ENCODE measurements around the gene ZRANB3. TPM values are rescaled to one million over a fixed set of nuclear protein-coding genes. Genes with fewer than 3 reads are reported as not detected.
"Not testable (repeated sequence)": the region's sequence is repeated elsewhere in the genome, so short reads cannot be mapped to it uniquely, and the experiment has no call there.

ZRANB3 gene
- total and polyA plus RNA-seq, 2 of the 13 experiments (the other 11 are each of a cell fraction or from before 2014, with no cell fraction given) = 5.8 to 25.2 TPM

DNA sequence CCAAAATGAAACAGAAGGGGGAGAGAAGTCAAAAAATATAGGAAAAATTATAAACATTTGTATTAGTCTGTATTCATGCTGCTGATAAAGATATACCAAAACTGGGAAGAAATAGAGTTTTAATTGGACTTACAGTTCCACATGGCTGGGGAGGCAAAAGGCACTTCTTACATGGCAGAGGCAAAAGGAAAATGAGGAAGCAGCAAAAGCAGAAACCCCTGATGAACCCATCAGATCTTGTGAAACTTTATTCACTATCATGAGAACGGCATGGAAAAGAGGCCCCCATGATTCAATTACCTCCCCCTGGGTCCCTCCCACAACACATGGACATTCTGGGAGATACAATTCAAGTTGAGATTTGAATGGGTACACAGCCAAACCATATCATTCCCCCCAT is 79.1 kb downstream of the ZRANB3 start (continued):
- TF ChIP-seq ZNF292 (CRISPR knock-in tag; IDR thresholded peaks at IDR 0.05; ENCODE audit: borderline replicate concordance, low read depth) = no peak
- no peak for TF ChIP-seq RFX3 (CRISPR knock-in tag; IDR thresholded peaks at IDR 0.05)
- TF ChIP-seq KMT2A (CRISPR knock-in tag; IDR thresholded peaks at IDR 0.05) = no peak
- TF ChIP-seq MYC (CRISPR knock-in tag; IDR thresholded peaks at IDR 0.05; ENCODE audit: borderline replicate concordance) = no peak
- TF ChIP-seq ZNF451 (CRISPR knock-in tag; IDR thresholded peaks at IDR 0.05) = no peak
- TF ChIP-seq ZNF34 (CRISPR knock-in tag; IDR thresholded peaks at IDR 0.05; ENCODE audit: borderline replicate concordance) = no peak
- TF ChIP-seq, protein P1, sequence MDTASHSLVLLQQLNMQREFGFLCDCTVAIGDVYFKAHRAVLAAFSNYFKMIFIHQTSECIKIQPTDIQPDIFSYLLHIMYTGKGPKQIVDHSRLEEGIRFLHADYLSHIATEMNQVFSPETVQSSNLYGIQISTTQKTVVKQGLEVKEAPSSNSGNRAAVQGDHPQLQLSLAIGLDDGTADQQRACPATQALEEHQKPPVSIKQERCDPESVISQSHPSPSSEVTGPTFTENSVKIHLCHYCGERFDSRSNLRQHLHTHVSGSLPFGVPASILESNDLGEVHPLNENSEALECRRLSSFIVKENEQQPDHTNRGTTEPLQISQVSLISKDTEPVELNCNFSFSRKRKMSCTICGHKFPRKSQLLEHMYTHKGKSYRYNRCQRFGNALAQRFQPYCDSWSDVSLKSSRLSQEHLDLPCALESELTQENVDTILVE (CRISPR knock-in tag; IDR thresholded peaks at IDR 0.05) = no peak
- TF ChIP-seq, protein P2, sequence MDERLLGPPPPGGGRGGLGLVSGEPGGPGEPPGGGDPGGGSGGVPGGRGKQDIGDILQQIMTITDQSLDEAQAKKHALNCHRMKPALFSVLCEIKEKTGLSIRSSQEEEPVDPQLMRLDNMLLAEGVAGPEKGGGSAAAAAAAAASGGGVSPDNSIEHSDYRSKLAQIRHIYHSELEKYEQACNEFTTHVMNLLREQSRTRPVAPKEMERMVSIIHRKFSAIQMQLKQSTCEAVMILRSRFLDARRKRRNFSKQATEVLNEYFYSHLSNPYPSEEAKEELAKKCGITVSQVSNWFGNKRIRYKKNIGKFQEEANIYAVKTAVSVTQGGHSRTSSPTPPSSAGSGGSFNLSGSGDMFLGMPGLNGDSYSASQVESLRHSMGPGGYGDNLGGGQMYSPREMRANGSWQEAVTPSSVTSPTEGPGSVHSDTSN (CRISPR knock-in tag; IDR thresholded peaks at IDR 0.05) = no peak
- TF ChIP-seq ZNF652 (CRISPR knock-in tag; IDR thresholded peaks at IDR 0.05; ENCODE audit: borderline replicate concordance, low read depth) = no peak

DNA sequence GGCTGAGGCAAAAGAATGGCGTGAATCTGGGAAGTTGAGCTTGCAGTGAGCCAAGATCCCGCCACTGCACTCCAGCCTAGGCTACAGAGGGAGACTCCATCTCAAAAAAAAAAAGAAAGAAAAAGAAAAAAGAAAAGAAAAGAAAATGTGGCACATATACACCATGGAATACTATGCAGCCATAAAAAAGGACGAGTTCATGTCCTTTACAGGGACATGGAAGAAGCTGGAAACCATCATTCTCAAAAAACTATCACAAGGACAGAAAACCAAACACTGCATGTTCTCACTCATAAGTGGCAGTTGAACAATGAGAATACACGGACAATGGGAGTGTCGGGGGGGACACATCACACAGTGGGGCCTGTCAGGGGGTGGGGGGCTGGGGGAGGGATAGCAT is 88.0 kb downstream of the ZRANB3 start:
- BruUV-seq (replicated peaks); POLR2A ChIA-PET; FAIRE-seq; H3K27ac ChIP-seq (ENCODE audit: extremely low read length, insufficient read depth, low read length); DNase-seq (ENCODE audit: low spot score); in situ Hi-C loops (cut with HindIII; ENCODE audit: extremely low pct_ligation_motif_present, low pct_unique_long_range_greater_than_20kb); H4K20me1 ChIP-seq (ENCODE audit: insufficient read depth, low read length); H3K36me3 ChIP-seq (replicated peaks in 1 of 2; ENCODE audit: control insufficient read depth in 1 of 2, insufficient read depth in 2 of 2, low read length in 2 of 2); H3K9me3 ChIP-seq (ENCODE audit: low read length); ATAC-seq; H2AFZ ChIP-seq (ENCODE audit: low read length); H3K27me3 ChIP-seq (ENCODE audit: control insufficient read depth in 1 of 2, insufficient read depth in 2 of 2, low read length in 2 of 2); CTCF ChIA-PET (ENCODE audit: low intra/inter-chr PET ratio, low total read pairs); H3K9ac ChIP-seq (ENCODE audit: insufficient read depth, low read depth, low read length); H3K4me1 ChIP-seq (ENCODE audit: insufficient read depth, low read length); H3K79me2 ChIP-seq (ENCODE audit: insufficient read depth, low read length); intact Hi-C loops (cut with micrococcal nuclease; ENCODE audit: unreplicated experiment); H3K4me2 ChIP-seq (ENCODE audit: low read depth, low read length); H3K4me3 ChIP-seq (replicated peaks in 1 of 3; ENCODE audit: insufficient read depth in 1 of 3, low read depth in 2 of 3, low read length in 3 of 3): not testable (repeated sequence)
- 94% methylated on average over 5 of the region's 5 CpGs for WGBS (ENCODE audit: low lambda C conversion rate)

DNA sequence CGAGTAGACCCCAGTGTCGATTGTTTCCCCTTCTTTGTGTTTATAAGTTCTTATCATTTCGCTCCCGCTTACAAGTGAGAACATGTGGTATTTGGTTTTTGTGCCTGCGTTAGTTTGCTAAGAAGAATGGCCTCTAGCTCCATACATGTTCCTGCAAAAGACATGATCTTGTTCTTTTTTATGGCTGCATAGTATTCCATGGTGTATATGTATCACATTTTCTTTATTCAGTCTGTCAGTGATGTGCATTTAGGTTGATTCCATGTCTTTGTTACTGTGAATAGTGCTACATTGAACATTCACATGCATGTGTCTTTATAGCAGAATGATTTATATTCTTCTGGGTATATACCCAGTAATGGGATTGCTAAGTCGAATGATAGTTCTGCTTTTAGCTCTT is 95.9 kb downstream of the ZRANB3 start:
- POLR2A ChIA-PET = interaction anchor here (0.7 kb wide), 1 partner anchor 383 kb away, joined by 3 read pairs; the partner anchor contains the start of gene RAB3GAP1
- H3K9ac ChIP-seq (ENCODE audit: insufficient read depth, low read depth, low read length); H3K79me2 ChIP-seq (ENCODE audit: insufficient read depth, low read length); H3K36me3 ChIP-seq (replicated peaks in 1 of 2; ENCODE audit: control insufficient read depth in 1 of 2, insufficient read depth in 2 of 2, low read length in 2 of 2); ATAC-seq; H3K4me2 ChIP-seq (ENCODE audit: low read depth, low read length); CTCF ChIA-PET (ENCODE audit: low intra/inter-chr PET ratio, low total read pairs); in situ Hi-C loops (cut with HindIII; ENCODE audit: extremely low pct_ligation_motif_present, low pct_unique_long_range_greater_than_20kb); H3K9me3 ChIP-seq (ENCODE audit: low read length); H3K4me1 ChIP-seq (ENCODE audit: insufficient read depth, low read length); DNase-seq (ENCODE audit: low spot score); H3K27me3 ChIP-seq (ENCODE audit: control insufficient read depth in 1 of 2, insufficient read depth in 2 of 2, low read length in 2 of 2); H3K4me3 ChIP-seq (replicated peaks in 1 of 3; ENCODE audit: insufficient read depth in 1 of 3, low read depth in 2 of 3, low read length in 3 of 3); H4K20me1 ChIP-seq (ENCODE audit: insufficient read depth, low read length); intact Hi-C loops (cut with micrococcal nuclease; ENCODE audit: unreplicated experiment); BruUV-seq (replicated peaks); H2AFZ ChIP-seq (ENCODE audit: low read length); H3K27ac ChIP-seq (ENCODE audit: extremely low read length, insufficient read depth, low read length); FAIRE-seq: not testable (repeated sequence)
- WGBS (ENCODE audit: low lambda C conversion rate) = 98% methylated on average over 6 of the region's 6 CpGs

Measured in HepG2 (cell line).